ENCODE data around the gene WDR54. TPM values are rescaled to one million over a fixed set of nuclear protein-coding genes. Genes with fewer than 3 reads are reported as not detected.

Gene WDR54
- total RNA-seq, 1 experiment from 2014 or later: 27.7 TPM

DNA sequence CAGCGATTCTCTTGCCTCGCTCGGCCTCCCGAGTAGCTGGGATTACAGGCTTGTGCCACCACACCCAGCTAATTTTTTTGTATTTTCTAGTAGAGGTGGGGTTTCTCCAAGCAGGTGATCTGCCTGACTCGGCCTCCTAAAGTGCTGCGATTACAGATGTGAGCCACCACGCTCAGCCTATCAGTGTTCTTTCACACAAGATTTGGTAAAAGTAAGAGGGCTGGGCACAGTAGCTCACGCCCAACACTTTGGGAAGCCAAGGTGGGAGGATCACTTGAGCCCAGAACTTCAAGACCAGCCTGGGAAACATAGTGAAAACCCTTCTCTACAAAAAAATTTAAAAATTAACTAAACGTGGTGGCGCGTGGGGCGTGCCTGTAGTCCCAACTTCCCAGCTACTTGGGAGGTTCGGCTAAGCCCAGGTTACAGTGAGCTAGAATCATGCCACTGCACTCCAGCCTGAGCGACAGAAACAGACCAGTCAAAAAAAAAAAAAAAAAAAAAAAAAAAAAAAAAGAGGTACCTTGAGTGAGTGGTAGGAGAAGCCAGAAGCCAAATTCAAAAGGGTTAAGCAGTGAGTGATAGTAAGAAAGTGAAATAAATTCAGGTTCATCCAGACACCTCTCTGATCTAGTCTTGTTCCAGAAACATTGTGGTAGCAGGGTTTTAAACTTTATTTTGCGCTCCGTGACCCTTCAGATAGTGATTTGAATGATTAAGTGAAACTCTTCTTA, 50.0 kb downstream of the WDR54 start:
- ATAC-seq: no peak
- Histone ChIP-seq H3K4me3 (ENCODE audit: low read depth in 2 of 2, low read length in 2 of 2) (peak overlapping the region; percentile 70 to 86), H3K36me3 (ENCODE audit: control insufficient read depth, insufficient read depth, low read length) (peaks cover 3% of the 10 kb centered on the region; the same call in 1 of the 2 replicates), H3K27ac (ENCODE audit: low read length) (peak overlapping the region; percentile 95), H3K9me3 (ENCODE audit: control insufficient read depth, insufficient read depth, low read depth, low read length) (no peaks in the 10 kb centered on the region), H3K4me1 (ENCODE audit: control insufficient read depth, insufficient read depth, low read length) (peaks cover 2% of the 10 kb centered on the region; the same call in 1 of the 2 replicates), H3K27me3 (ENCODE audit: control insufficient read depth, insufficient read depth, low read length) (no peaks in the 10 kb centered on the region)
- intact Hi-C loops (cut with micrococcal nuclease; ENCODE audit: unreplicated experiment) (no loop called here), in situ Hi-C loops (cut with HindIII; ENCODE audit: low pct_unique_long_range_greater_than_20kb, low sequenced_read_pairs) (no loop called here)
- ChIA-PET POLR2A (interaction anchor here (0.6 to 0.7 kb wide), 4 partner anchors 13 to 265 kb away, joined by 4 to 9 read pairs (median 6); partner anchors contain the start of gene WBP1), CTCF (no interaction called here)
- TF ChIP-seq SIN3A (IDR thresholded peaks at IDR 0.05; ENCODE audit: borderline replicate concordance, insufficient read depth, low read depth, low read length) (no peak), POLR2AphosphoS5 (IDR thresholded peaks at IDR 0.05; ENCODE audit: low read depth, low read length) (no peak), TCF7L2 (IDR thresholded peaks at IDR 0.05; ENCODE audit: low read depth, low read length) (no peak)
- TF ChIP-seq, protein P1, sequence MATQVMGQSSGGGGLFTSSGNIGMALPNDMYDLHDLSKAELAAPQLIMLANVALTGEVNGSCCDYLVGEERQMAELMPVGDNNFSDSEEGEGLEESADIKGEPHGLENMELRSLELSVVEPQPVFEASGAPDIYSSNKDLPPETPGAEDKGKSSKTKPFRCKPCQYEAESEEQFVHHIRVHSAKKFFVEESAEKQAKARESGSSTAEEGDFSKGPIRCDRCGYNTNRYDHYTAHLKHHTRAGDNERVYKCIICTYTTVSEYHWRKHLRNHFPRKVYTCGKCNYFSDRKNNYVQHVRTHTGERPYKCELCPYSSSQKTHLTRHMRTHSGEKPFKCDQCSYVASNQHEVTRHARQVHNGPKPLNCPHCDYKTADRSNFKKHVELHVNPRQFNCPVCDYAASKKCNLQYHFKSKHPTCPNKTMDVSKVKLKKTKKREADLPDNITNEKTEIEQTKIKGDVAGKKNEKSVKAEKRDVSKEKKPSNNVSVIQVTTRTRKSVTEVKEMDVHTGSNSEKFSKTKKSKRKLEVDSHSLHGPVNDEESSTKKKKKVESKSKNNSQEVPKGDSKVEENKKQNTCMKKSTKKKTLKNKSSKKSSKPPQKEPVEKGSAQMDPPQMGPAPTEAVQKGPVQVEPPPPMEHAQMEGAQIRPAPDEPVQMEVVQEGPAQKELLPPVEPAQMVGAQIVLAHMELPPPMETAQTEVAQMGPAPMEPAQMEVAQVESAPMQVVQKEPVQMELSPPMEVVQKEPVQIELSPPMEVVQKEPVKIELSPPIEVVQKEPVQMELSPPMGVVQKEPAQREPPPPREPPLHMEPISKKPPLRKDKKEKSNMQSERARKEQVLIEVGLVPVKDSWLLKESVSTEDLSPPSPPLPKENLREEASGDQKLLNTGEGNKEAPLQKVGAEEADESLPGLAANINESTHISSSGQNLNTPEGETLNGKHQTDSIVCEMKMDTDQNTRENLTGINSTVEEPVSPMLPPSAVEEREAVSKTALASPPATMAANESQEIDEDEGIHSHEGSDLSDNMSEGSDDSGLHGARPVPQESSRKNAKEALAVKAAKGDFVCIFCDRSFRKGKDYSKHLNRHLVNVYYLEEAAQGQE (IDR thresholded peaks at IDR 0.05; ENCODE audit: insufficient read depth in 1 of 2, low read depth in 2 of 2, low read length in 1 of 2): no peak
- TF ChIP-seq, protein P2, sequence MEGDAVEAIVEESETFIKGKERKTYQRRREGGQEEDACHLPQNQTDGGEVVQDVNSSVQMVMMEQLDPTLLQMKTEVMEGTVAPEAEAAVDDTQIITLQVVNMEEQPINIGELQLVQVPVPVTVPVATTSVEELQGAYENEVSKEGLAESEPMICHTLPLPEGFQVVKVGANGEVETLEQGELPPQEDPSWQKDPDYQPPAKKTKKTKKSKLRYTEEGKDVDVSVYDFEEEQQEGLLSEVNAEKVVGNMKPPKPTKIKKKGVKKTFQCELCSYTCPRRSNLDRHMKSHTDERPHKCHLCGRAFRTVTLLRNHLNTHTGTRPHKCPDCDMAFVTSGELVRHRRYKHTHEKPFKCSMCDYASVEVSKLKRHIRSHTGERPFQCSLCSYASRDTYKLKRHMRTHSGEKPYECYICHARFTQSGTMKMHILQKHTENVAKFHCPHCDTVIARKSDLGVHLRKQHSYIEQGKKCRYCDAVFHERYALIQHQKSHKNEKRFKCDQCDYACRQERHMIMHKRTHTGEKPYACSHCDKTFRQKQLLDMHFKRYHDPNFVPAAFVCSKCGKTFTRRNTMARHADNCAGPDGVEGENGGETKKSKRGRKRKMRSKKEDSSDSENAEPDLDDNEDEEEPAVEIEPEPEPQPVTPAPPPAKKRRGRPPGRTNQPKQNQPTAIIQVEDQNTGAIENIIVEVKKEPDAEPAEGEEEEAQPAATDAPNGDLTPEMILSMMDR (IDR thresholded peaks at IDR 0.05): no peak
- BruUV-seq (replicated peaks): no TSS peak
- DNase-seq (ENCODE audit: low read depth, low spot score): no peak

DNA sequence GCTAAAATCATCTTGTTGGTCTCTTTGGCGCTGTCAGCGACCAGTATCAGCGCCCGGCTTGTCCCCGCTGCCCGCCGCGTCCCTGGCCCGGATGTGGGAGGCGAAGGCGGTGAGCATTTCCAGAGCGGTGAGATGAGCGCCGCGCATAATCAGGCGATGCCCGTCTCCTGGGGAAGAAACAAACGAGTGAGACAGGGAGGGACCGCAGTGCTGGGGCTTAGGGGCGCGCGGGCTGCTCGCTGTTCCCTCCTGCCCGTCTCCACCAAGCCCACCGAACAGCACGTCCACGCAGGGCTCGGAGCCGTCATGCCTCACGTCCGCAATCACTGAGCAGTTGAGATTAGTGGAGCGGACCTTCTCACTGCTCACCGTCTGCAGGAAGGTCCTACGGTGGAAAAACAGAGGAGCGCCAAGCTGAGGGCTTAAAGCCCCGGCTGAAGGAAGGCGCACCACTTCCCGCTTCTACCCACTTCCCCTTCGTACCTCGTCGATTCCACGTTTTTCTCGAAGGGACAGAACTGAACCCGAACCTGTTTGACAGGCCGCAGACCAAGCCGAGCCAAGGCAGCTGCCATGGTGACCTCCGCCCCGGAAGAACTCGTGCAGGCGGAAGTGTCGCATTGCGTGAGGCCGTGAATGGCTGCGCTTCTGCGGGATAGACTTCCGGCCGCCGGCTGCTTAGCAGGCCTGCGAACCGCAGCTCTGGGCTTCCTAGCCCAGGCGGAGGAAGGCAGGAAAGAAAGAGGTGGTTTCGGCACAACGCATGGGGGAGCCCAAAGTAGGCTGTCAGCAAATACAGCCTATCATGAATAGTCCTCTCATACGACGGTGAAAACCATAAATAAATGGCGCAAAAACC, 50.8 kb downstream of the WDR54 start, which contains the start of gene MRPL53:
MRPL53 (minus strand) TSS at position 595 of the 859 bp plus-strand sequence; CDS start at position 575, 20 bp downstream.
- H3K9me3 ChIP-seq (ENCODE audit: control insufficient read depth, insufficient read depth, low read depth, low read length): no peaks in the 10 kb centered on the region
- DNase-seq (ENCODE audit: low read depth, low spot score): peak; percentile 80
- peak within 1 kb of the TSS; percentile 95 for H3K27ac ChIP-seq (ENCODE audit: low read length)
- TSS peak; percentile 98 for BruUV-seq (replicated peaks)
- intact Hi-C loops (cut with micrococcal nuclease; ENCODE audit: unreplicated experiment) (no loop called here), in situ Hi-C loops (cut with HindIII; ENCODE audit: low pct_unique_long_range_greater_than_20kb, low sequenced_read_pairs) (no loop called here)
- peak; percentile 95 for ATAC-seq
- no peaks in the 10 kb centered on the region for H3K27me3 ChIP-seq (ENCODE audit: control insufficient read depth, insufficient read depth, low read length)
- peaks cover 3% of the 10 kb centered on the region; the same call in 1 of the 2 replicates for H3K36me3 ChIP-seq (ENCODE audit: control insufficient read depth, insufficient read depth, low read length)
- peaks cover under 1% of the 10 kb centered on the region; the same call in 1 of the 2 replicates for H3K4me1 ChIP-seq (ENCODE audit: control insufficient read depth, insufficient read depth, low read length)
- CTCF ChIA-PET: interaction anchor here (1.5 kb wide), 1 partner anchor 11 kb away, joined by 6 read pairs; the partner anchor contains the start of genes CCDC142 and TTC31
- peak; percentile 99 for TF ChIP-seq POLR2AphosphoS5 (IDR thresholded peaks at IDR 0.05; ENCODE audit: low read depth, low read length)
- TF ChIP-seq, protein P1 (IDR thresholded peaks at IDR 0.05; ENCODE audit: insufficient read depth in 1 of 2, low read depth in 2 of 2, low read length in 1 of 2): 0 out of 4 replicates have a peak, but pooled peaks of 1 of the 2 experiments have one; percentile 45
- no peak for TF ChIP-seq TCF7L2 (IDR thresholded peaks at IDR 0.05; ENCODE audit: low read depth, low read length)
- 0 out of 2 replicates have a peak, but pooled peaks have one; percentile 55 for TF ChIP-seq SIN3A (IDR thresholded peaks at IDR 0.05; ENCODE audit: borderline replicate concordance, insufficient read depth, low read depth, low read length)
- H3K4me3 ChIP-seq (ENCODE audit: low read depth in 2 of 2, low read length in 2 of 2): peak within 1 kb of the TSS; percentile 70 to 86
- POLR2A ChIA-PET: no interaction called here
